ENCODE measurements around the gene SIMC1. TPM values are rescaled to one million over a fixed set of nuclear protein-coding genes. Genes with fewer than 3 reads are reported as not detected.

SIMC1 gene
- total and polyA plus RNA-seq, 2 experiments from 2014 or later, result 3.5 to 8.6 TPM

GRCh38 chr5:176320577-176320976 lies 82.4 kb downstream of the SIMC1 start:
- no peak overlapping the region for H3K9ac ChIP-seq
- no peaks in the 10 kb centered on the region for H3K9me3 ChIP-seq (ENCODE audit: low read depth)
- 98 to 99% methylated on average over 3 of the region's 3 CpGs for WGBS, 2 experiments (ENCODE audit: low coverage in 1 of 2, low lambda C conversion rate in 2 of 2, missing lambda C conversion rate in 2 of 2)
- TF ChIP-seq EZH2phosphoT487 (IDR thresholded peaks at IDR 0.05; ENCODE audit: insufficient read depth, low read depth) (no peak), EZH2 (IDR thresholded peaks at IDR 0.05; ENCODE audit: insufficient read depth, poor library complexity, severe bottlenecking) (no peak)
- H3K4me2 ChIP-seq (ENCODE audit: unreplicated experiment), result no peak overlapping the region
- no peak overlapping the region for H3K4me3 ChIP-seq
- H3F3A ChIP-seq (ENCODE audit: insufficient read depth), result no peaks in the 10 kb centered on the region
- no peaks in the 10 kb centered on the region for H4K20me1 ChIP-seq (ENCODE audit: insufficient read depth)
- H3K79me2 ChIP-seq (ENCODE audit: insufficient read depth), result no peaks in the 10 kb centered on the region
- H3K36me3 ChIP-seq (ENCODE audit: low read depth), result 0 out of 2 replicates have a peak, but pooled peaks cover 4% of the 10 kb centered on the region
- no peaks in the 10 kb centered on the region for H3K9me2 ChIP-seq (ENCODE audit: insufficient read depth)
- no peaks in the 10 kb centered on the region for H3K27me3 ChIP-seq (replicated peaks; ENCODE audit: insufficient read depth)
- no peaks in the 10 kb centered on the region for H3K4me1 ChIP-seq (ENCODE audit: insufficient read depth)
- no peak for DNase-seq
- no peak overlapping the region for H2AFZ ChIP-seq
- in situ Hi-C loops (cut with MboI), result no loop called here
- H3K27ac ChIP-seq, result no peak overlapping the region

DNA sequence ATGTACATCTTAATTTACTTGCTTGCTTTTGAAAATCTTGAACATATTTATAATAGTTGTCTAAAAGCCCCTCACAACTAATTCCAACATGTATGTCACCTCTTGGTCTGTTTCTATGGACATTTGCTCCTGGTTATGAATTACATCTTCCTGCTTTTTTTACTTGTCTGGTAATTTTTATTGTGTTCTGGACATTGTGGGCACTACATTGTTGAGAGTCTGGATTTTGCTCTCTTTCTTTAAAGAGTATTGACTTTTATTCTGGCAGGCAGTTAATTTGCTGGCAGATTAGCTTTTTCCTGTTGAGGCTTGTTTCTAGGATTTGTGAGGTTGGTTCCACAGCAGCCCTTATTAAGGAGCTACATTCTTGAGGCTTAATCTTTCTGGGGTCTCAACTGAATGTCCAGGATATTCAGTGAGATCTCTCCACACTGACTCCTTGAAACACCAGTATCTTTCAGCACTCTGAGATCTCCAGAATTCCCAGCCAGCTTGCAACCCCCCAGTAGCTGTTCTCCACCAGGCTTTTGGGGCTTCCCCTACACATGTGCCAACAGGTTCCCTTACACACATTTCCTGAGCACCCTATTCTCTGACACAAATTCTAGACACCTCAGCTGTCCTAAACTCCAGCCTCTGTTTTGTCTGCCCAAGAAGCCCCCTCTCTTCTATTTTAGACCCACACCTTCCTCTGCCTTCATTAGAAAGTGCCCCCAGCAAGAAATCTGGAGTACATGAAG lies 96.0 kb downstream of the SIMC1 start:
- TF ChIP-seq EZH2phosphoT487 (IDR thresholded peaks at IDR 0.05; ENCODE audit: insufficient read depth, low read depth) (no peak), EZH2 (IDR thresholded peaks at IDR 0.05; ENCODE audit: insufficient read depth, poor library complexity, severe bottlenecking) (no peak)
- Histone ChIP-seq H3K9me2 (ENCODE audit: insufficient read depth) (no peaks in the 10 kb centered on the region), H2AFZ (no peak overlapping the region), H3K79me2 (ENCODE audit: insufficient read depth) (no peaks in the 10 kb centered on the region), H3F3A (ENCODE audit: insufficient read depth) (no peaks in the 10 kb centered on the region), H3K27ac (no peak overlapping the region), H3K9ac (no peak overlapping the region), H3K9me3 (ENCODE audit: low read depth) (no peaks in the 10 kb centered on the region), H3K36me3 (ENCODE audit: low read depth) (no peaks in the 10 kb centered on the region), H3K4me1 (ENCODE audit: insufficient read depth) (no peaks in the 10 kb centered on the region), H3K4me3 (no peak overlapping the region), H4K20me1 (ENCODE audit: insufficient read depth) (no peaks in the 10 kb centered on the region), H3K27me3 (replicated peaks; ENCODE audit: insufficient read depth) (no peaks in the 10 kb centered on the region), H3K4me2 (ENCODE audit: unreplicated experiment) (no peak overlapping the region)
- DNase-seq, result no peak
- in situ Hi-C loops (cut with MboI), result loop anchor here (25.0 kb wide), 1 partner anchor 597 kb away; no protein-coding TSS in a partner anchor

- in situ Hi-C loops (cut with MboI), result loop anchor here (25.0 kb wide), 1 partner anchor 601 kb away; no protein-coding TSS in a partner anchor
- Histone ChIP-seq H3K4me1 (ENCODE audit: insufficient read depth) (no peaks in the 10 kb centered on the region), H4K20me1 (ENCODE audit: insufficient read depth) (no peaks in the 10 kb centered on the region), H3K9me3 (ENCODE audit: low read depth) (no peaks in the 10 kb centered on the region), H2AFZ (no peak overlapping the region), H3K27ac (no peak overlapping the region), H3K4me2 (ENCODE audit: unreplicated experiment) (no peak overlapping the region), H3K79me2 (ENCODE audit: insufficient read depth) (no peaks in the 10 kb centered on the region), H3K9ac (no peak overlapping the region), H3F3A (ENCODE audit: insufficient read depth) (peaks cover 9% of the 10 kb centered on the region; the same call in 1 of the 2 replicates), H3K27me3 (replicated peaks; ENCODE audit: insufficient read depth) (no peaks in the 10 kb centered on the region), H3K9me2 (ENCODE audit: insufficient read depth) (no peaks in the 10 kb centered on the region), H3K36me3 (ENCODE audit: low read depth) (no peaks in the 10 kb centered on the region), H3K4me3 (no peak overlapping the region)
- DNase-seq, result no peak
- 55 to 61% methylated on average over 1 of the region's 1 CpG for WGBS, 2 experiments (ENCODE audit: low coverage in 1 of 2, low lambda C conversion rate in 2 of 2, missing lambda C conversion rate in 2 of 2)
- TF ChIP-seq EZH2 (IDR thresholded peaks at IDR 0.05; ENCODE audit: insufficient read depth, poor library complexity, severe bottlenecking) (no peak), EZH2phosphoT487 (IDR thresholded peaks at IDR 0.05; ENCODE audit: insufficient read depth, low read depth) (no peak)
These were observed 99.7 kb downstream of the SIMC1 start for GRCh38 chr5:176337913-176338312.

DNA sequence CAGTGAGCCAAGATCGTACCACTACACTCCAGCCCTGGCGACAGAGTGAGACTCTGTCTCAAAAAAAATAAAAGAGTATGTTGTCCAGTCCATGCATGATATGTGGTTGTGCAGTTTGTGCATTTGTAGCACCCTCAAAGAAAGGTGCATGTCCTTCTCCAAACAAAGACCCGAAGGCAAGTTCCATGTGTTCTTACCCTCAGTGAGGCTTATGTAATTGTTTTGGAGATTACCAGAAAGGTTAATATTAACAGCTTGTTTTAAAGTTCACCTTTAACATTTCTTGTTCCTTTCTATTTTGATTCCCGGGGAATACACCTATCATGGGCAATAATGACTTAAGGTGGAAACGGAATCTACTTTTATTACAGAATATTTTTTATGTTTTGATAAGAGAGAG lies 101.1 kb downstream of the SIMC1 start:
- Histone ChIP-seq H3K9ac (no peak overlapping the region), H3K79me2 (ENCODE audit: insufficient read depth) (no peaks in the 10 kb centered on the region), H3K27me3 (replicated peaks; ENCODE audit: insufficient read depth) (no peaks in the 10 kb centered on the region), H2AFZ (no peak overlapping the region), H3K9me2 (ENCODE audit: insufficient read depth) (no peaks in the 10 kb centered on the region), H4K20me1 (ENCODE audit: insufficient read depth) (no peaks in the 10 kb centered on the region), H3K36me3 (ENCODE audit: low read depth) (no peaks in the 10 kb centered on the region), H3K27ac (no peak overlapping the region), H3K9me3 (ENCODE audit: low read depth) (no peaks in the 10 kb centered on the region), H3K4me1 (ENCODE audit: insufficient read depth) (no peaks in the 10 kb centered on the region), H3F3A (ENCODE audit: insufficient read depth) (peaks cover 23% of the 10 kb centered on the region), H3K4me2 (ENCODE audit: unreplicated experiment) (no peak overlapping the region), H3K4me3 (no peak overlapping the region)
- in situ Hi-C loops (cut with MboI), result loop anchor here (25.0 kb wide), 1 partner anchor 602 kb away; no protein-coding TSS in a partner anchor
- TF ChIP-seq EZH2 (IDR thresholded peaks at IDR 0.05; ENCODE audit: insufficient read depth, poor library complexity, severe bottlenecking), result no peak
- no peak for TF ChIP-seq EZH2phosphoT487 (IDR thresholded peaks at IDR 0.05; ENCODE audit: insufficient read depth, low read depth)
- WGBS, 2 experiments (ENCODE audit: low coverage in 1 of 2, low lambda C conversion rate in 2 of 2, missing lambda C conversion rate in 2 of 2), result 81 to 82% methylated on average over 5 of the region's 5 CpGs
- no peak for DNase-seq
